Upper lobe of left lung (tissue), 4 donors: Measurements from ENCODE around the gene GNA12.

ENCODE experiments used
- CTCF ChIP-seq, 6 experiments: fragments of 450-650 bp in 4 of 6; fragments of 200-600 bp in 2 of 6; sonication (generic) in 2 of 6; IDR thresholded peaks; one replicate each; pipeline ENCODE4 v1.5.1; 2016 to 2019; ENCODE audit warnings: antibody characterized with exemption in 6 of 6
- POLR2A ChIP-seq, 4 donors: fragments of 450-650 bp; IDR thresholded peaks; one replicate each; pipeline ENCODE4 v1.5.1; 2016 to 2017; ENCODE audit warnings: antibody characterized with exemption in 4 of 4, mild to moderate bottlenecking in 2 of 4
- POLR2AphosphoS5 ChIP-seq, 2 donors: sonication (generic); formaldehyde crosslinking; IDR thresholded peaks; one replicate each; pipeline ENCODE4 v1.5.1; 2017; ENCODE audit warnings: antibody characterized with exemption in 2 of 2

DNA sequence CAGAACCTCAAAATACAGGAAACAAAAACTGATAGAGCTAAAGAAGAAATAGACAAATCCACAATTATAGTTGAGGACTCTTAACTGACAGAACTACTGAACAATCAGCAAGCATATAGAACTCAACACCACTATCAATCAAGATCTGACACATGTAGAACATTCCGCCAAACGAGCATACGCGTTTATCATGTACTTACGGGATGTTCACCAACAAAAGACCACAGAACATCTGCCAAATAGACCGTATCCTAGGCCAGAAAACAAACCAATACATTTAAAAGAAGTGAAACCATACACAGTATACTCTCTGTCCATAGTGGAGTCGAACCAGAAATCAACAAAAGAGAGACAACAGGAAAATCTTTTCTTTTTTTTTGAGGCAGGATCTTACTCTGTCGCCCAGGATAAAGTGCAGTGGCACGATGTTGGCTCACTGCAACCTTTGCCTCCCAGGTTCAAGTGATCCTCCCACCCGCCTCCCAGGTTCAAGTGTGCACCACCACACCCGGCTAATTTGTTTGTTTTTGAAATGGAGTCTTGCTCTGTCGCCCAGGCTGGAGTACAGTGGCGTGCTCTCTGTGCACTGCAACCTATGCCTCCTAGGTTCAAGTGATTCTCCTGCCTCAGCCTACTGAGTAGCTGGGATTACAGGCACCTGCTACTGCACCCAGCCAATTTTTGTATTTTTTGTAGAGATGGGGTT lies 5.1 kb downstream of the GNA12 start:
- TF ChIP-seq CTCF (IDR thresholded peaks at IDR 0.05) (no peak), POLR2A (IDR thresholded peaks at IDR 0.05) (no peak), POLR2AphosphoS5 (IDR thresholded peaks at IDR 0.05) (no peak)
